H1 (cell line): ENCODE data around the gene UBXN11. TPM values are rescaled to one million over a fixed set of nuclear protein-coding genes. Genes with fewer than 3 reads are reported as not detected.

Source experiments
- CTCF ChIA-PET: fragments of 300-600 bp; sonication (Branson Sonifier 250); formaldehyde crosslinking; loops from one replicate; lab custom pipeline; 2021; ENCODE audit not compliant: partially characterized antibody; lab: Charles Lee
- POLR2A ChIA-PET: fragments of 300-600 bp; sonication (Branson Sonifier 250); formaldehyde crosslinking; loops from one replicate; lab custom pipeline; 2021; ENCODE audit warnings: inconsistent platforms; ENCODE audit not compliant: partially characterized antibody; lab: Charles Lee
- DNase-seq, 2 experiments: peaks; one replicate each; pipeline versions ENCODE4 v3.0.0 to v3.0.0-alpha.2; 2010 to 2022; ENCODE audit warnings: low spot score in 2 of 2, low read depth in 1 of 2, mixed read lengths in 1 of 2
- FAIRE-seq: peaks from 2 replicates; lab custom pipeline; 2011; peaks lifted over from hg19 to GRCh38; lab: Jason Lieb, UNC
- H2AFZ ChIP-seq: 2 replicates; pipeline ENCODE4 v1.8.1; 2012; ENCODE audit warnings: low read length, inconsistent platforms
- H2AK5ac ChIP-seq: 2 replicates; pipeline ENCODE4 v1.6.1; 2013; ENCODE audit warnings: low read depth, low read length
- H2BK120ac ChIP-seq: replicated peaks from 2 replicates; pipeline ENCODE3; 2013; ENCODE audit warnings: low read depth, low read length, inconsistent platforms
- H2BK12ac ChIP-seq: 2 replicates; pipeline ENCODE4 v1.6.1; 2013; ENCODE audit warnings: low read depth, low read length
- H2BK15ac ChIP-seq: 2 replicates; pipeline ENCODE4 v1.6.1; 2013; ENCODE audit warnings: low read length
- H2BK20ac ChIP-seq: 2 replicates; pipeline ENCODE4 v1.6.1; 2013; ENCODE audit warnings: low read length
- H2BK5ac ChIP-seq: 2 replicates; pipeline ENCODE4 v1.6.1; 2013; ENCODE audit warnings: low read depth, low read length
- H3K14ac ChIP-seq: 2 replicates; pipeline ENCODE4 v1.6.1; 2013; ENCODE audit warnings: inconsistent platforms; ENCODE audit not compliant: insufficient read length
- H3K18ac ChIP-seq: 2 replicates; pipeline ENCODE4 v1.6.1; 2013; ENCODE audit warnings: low read length; ENCODE audit errors: extremely low read depth
- H3K23ac ChIP-seq: 2 replicates; pipeline ENCODE4 v1.6.1; 2013; ENCODE audit warnings: inconsistent platforms; ENCODE audit not compliant: insufficient read length
- H3K23me2 ChIP-seq: 2 replicates; pipeline ENCODE4 v1.6.1; 2013; ENCODE audit warnings: low read depth, low read length
- H3K27ac ChIP-seq: 2 replicates; pipeline ENCODE4 v1.6.1; 2011; ENCODE audit warnings: low read depth, low read length, inconsistent platforms
- H3K27me3 ChIP-seq, 4 experiments: replicated peaks in 1 of 4; 1 replicate in 1 of 4; 2 replicates in 3 of 4; pipeline versions ENCODE4 v1.6.1 to v1.8.1; 2011 to 2013; ENCODE audit warnings: low read length in 3 of 4, mild to moderate bottlenecking in 3 of 4, inconsistent platforms in 2 of 4, mixed read lengths in 2 of 4, moderate library complexity in 1 of 4; ENCODE audit not compliant: control insufficient read depth in 3 of 4, insufficient read depth in 3 of 4; ENCODE audit errors: extremely low read depth in 1 of 4
- H3K36me3 ChIP-seq, 4 experiments: 2 replicates each; pipeline versions ENCODE4 v1.6.1 to v1.8.1; 2011 to 2013; ENCODE audit warnings: mild to moderate bottlenecking in 4 of 4, low read length in 3 of 4, moderate library complexity in 2 of 4, control low read depth in 1 of 4, inconsistent platforms in 1 of 4; ENCODE audit not compliant: insufficient read depth in 4 of 4, control insufficient read depth in 2 of 4
- H3K4ac ChIP-seq: replicated peaks from 2 replicates; pipeline ENCODE3; 2013; ENCODE audit warnings: low read length, low read depth, mixed read lengths, inconsistent platforms; ENCODE audit not compliant: insufficient read length
- H3K4me1 ChIP-seq, 4 experiments: replicated peaks in 1 of 4; 1 replicate in 1 of 4; 2 replicates in 3 of 4; pipeline versions ENCODE4 v1.6.1 to v1.8.1; 2011 to 2013; ENCODE audit warnings: low read length in 3 of 4, inconsistent platforms in 2 of 4, mixed read lengths in 1 of 4; ENCODE audit not compliant: insufficient read depth in 4 of 4, control insufficient read depth in 3 of 4
- H3K4me2 ChIP-seq, 2 experiments: 2 replicates each; pipeline versions ENCODE4 v1.6.1 to v1.8.1; 2011 to 2013; ENCODE audit warnings: low read depth in 2 of 2, low read length in 2 of 2, control low read depth in 1 of 2, inconsistent platforms in 1 of 2, mild to moderate bottlenecking in 1 of 2; ENCODE audit not compliant: insufficient read depth in 1 of 2
- H3K4me3 ChIP-seq, 4 experiments: fragments of 200-600, 300-600 bp in 1 of 4; sonication (generic), shearing (Covaris generic), sonication (Bioruptor Twin) in 1 of 4; 2 replicates each; pipeline versions ENCODE4 v1.5.1 to v1.8.1; 2011 to 2016; ENCODE audit warnings: low read length in 4 of 4, low read depth in 3 of 4, control low read depth in 2 of 4, inconsistent platforms in 2 of 4, mild to moderate bottlenecking in 2 of 4, mixed read lengths in 1 of 4, moderate library complexity in 1 of 4; ENCODE audit not compliant: insufficient read depth in 2 of 4; ENCODE audit errors: extremely low read depth in 1 of 4
- H3K56ac ChIP-seq: replicated peaks from 2 replicates; pipeline ENCODE3; 2013; ENCODE audit warnings: low read depth, mild to moderate bottlenecking, mixed read lengths, low read length, inconsistent platforms; ENCODE audit not compliant: insufficient read length
- H3K79me1 ChIP-seq: 2 replicates; pipeline ENCODE4 v1.6.1; 2013; ENCODE audit warnings: low read depth, low read length, control low read depth
- H3K79me2 ChIP-seq, 2 experiments: 2 replicates each; pipeline versions ENCODE4 v1.6.1 to v1.8.1; 2012 to 2013; ENCODE audit warnings: low read length in 2 of 2, mild to moderate bottlenecking in 2 of 2, inconsistent platforms in 1 of 2; ENCODE audit not compliant: insufficient read depth in 2 of 2, control insufficient read depth in 1 of 2
- H3K9ac ChIP-seq, 4 experiments: replicated peaks in 1 of 4; 1 replicate in 1 of 4; 2 replicates in 3 of 4; pipeline versions ENCODE4 v1.6.1 to v1.8.1; 2011 to 2013; ENCODE audit warnings: low read depth in 3 of 4, low read length in 3 of 4, control low read depth in 2 of 4, mild to moderate bottlenecking in 2 of 4, moderate library complexity in 2 of 4, inconsistent platforms in 1 of 4; ENCODE audit errors: extremely low read depth in 1 of 4
- H3K9me3 ChIP-seq, 2 experiments: 2 replicates each; pipeline versions ENCODE4 v1.6.1 to v1.8.1; 2012 to 2013; ENCODE audit warnings: mild to moderate bottlenecking in 2 of 2, moderate library complexity in 2 of 2, control low read depth in 1 of 2, inconsistent platforms in 1 of 2, low read depth in 1 of 2, low read length in 1 of 2, mixed read lengths in 1 of 2; ENCODE audit not compliant: insufficient read depth in 2 of 2
- H4K20me1 ChIP-seq, 2 experiments: replicated peaks in 1 of 2; 2 replicates each; pipeline versions ENCODE3 to v1.8.1; 2011 to 2013; ENCODE audit warnings: inconsistent platforms in 2 of 2, low read length in 2 of 2, mild to moderate bottlenecking in 1 of 2; ENCODE audit not compliant: insufficient read depth in 2 of 2, control insufficient read depth in 1 of 2
- H4K5ac ChIP-seq: 2 replicates; pipeline ENCODE4 v1.6.1; 2013; ENCODE audit warnings: low read length, low read depth, mixed read lengths, inconsistent platforms; ENCODE audit not compliant: insufficient read length
- H4K8ac ChIP-seq: 2 replicates; pipeline ENCODE4 v1.8.0; 2013; ENCODE audit warnings: mild to moderate bottlenecking, moderate library complexity, low read length, inconsistent platforms; ENCODE audit not compliant: insufficient read depth; ENCODE audit errors: extremely low read depth
- H4K91ac ChIP-seq: replicated peaks from 2 replicates; pipeline ENCODE3; 2013; ENCODE audit warnings: low read length, mixed read lengths, inconsistent platforms; ENCODE audit not compliant: insufficient read length
- ASH2L ChIP-seq: fragments of 200-600, 300-600 bp; sonication (generic); IDR thresholded peaks from one replicate; pipeline ENCODE4 v1.7.1; 2017; ENCODE audit warnings: low read length
- ATF2 ChIP-seq: IDR thresholded peaks from 2 replicates; pipeline ENCODE4 v1.6.1; 2012; ENCODE audit warnings: low read length, inconsistent platforms
- EGR1 ChIP-seq: IDR thresholded peaks from 2 replicates; pipeline ENCODE4 v1.6.1; 2011; ENCODE audit warnings: low read depth, low read length, borderline replicate concordance
- EZH2 ChIP-seq: fragments of 200-600 bp; sonication (generic); IDR thresholded peaks from 2 replicates; pipeline ENCODE4 v1.7.1; 2012; ENCODE audit warnings: low read depth, mild to moderate bottlenecking, moderate library complexity, low read length, inconsistent platforms; ENCODE audit not compliant: severe bottlenecking
- JUN ChIP-seq: IDR thresholded peaks from 2 replicates; pipeline ENCODE4 v1.6.1; 2011; ENCODE audit warnings: low read depth, mild to moderate bottlenecking, improper control_type of control experiment, low read length
- KDM1A ChIP-seq: fragments of 200-600, 300-600 bp; sonication (generic); IDR thresholded peaks from 2 replicates; pipeline ENCODE4 v1.7.1; 2016; ENCODE audit warnings: mild to moderate bottlenecking, low read length, borderline replicate concordance
- KDM4A ChIP-seq: IDR thresholded peaks from one replicate; pipeline ENCODE4 v1.7.1; 2012; ENCODE audit warnings: low read depth, mild to moderate bottlenecking, moderate library complexity, low read length, inconsistent platforms; ENCODE audit not compliant: severe bottlenecking
- POU5F1 ChIP-seq: IDR thresholded peaks from 2 replicates; pipeline ENCODE4 v1.6.1; 2011; ENCODE audit warnings: low read depth, mild to moderate bottlenecking, low read length, moderate library complexity
- RAD21 ChIP-seq, 2 experiments: IDR thresholded peaks in 1 of 2; conservative IDR thresholded peaks in 1 of 2; 2 replicates each; pipeline ENCODE4 v1.6.1; 2011; ENCODE audit warnings: low read depth in 2 of 2, low read length in 2 of 2, improper control_type of control experiment in 1 of 2, inconsistent platforms in 1 of 2, mild to moderate bottlenecking in 1 of 2, moderate library complexity in 1 of 2
- RBBP5 ChIP-seq: IDR thresholded peaks from 2 replicates; pipeline ENCODE4 v1.7.1; 2012; ENCODE audit warnings: low read depth, mild to moderate bottlenecking, inconsistent platforms, low read length, moderate library complexity, borderline replicate concordance
- ZNF274 ChIP-seq: IDR thresholded peaks from 2 replicates; pipeline ENCODE4 v1.7.0; 2012; ENCODE audit warnings: low read length, borderline replicate concordance; ENCODE audit errors: extremely low read depth
- WGBS, 2 experiments: shearing (Covaris generic) in 1 of 2; methylation state at CpG; one replicate each; pipeline versions ENCODE4 v1.1.6 to v1.1.7; 2013 to 2015; ENCODE audit warnings: low lambda C conversion rate in 2 of 2, mixed read lengths in 2 of 2, inconsistent platforms in 1 of 2, low coverage in 1 of 2, missing lambda C conversion rate in 1 of 2; ENCODE audit not compliant: insufficient replicate concordance in 2 of 2, insufficient coverage in 1 of 2, insufficient read length in 1 of 2; ENCODE audit errors: extremely low coverage in 1 of 2, missing lambda C conversion rate in 1 of 2; 5-methylcytosine and 5-hydroxymethylcytosine counted together
- polyA plus RNA-seq, 7 experiments: library from polyadenylated mRNA; depleted of rRNA in 3 of 7; stranded (reverse) in 5 of 7; unstranded in 2 of 7; fragments of >200 nt in 5 of 7; fragments of 200-250 nt in 2 of 7; gene quantifications; 1 replicate in 5 of 7; 2 replicates in 1 of 7; 4 replicates in 1 of 7; pipeline versions ENCODE4 v1.2.1 to v1.2.3, GENCODE V29; 2011 to 2013; ENCODE audit warnings: missing spikeins in 2 of 7, mixed read lengths in 2 of 7
- total RNA-seq: library from RNA; stranded (reverse); fragmentation: NEBNext Ultra II Directional; extraction: Animal tissue kit (Norgen Biotek cat#: 25700); gene quantifications from 2 replicates; pipeline ENCODE4 v1.2.1, GENCODE V29; 2021

UBXN11 gene
- total and polyA plus RNA-seq, 2 of the 8 experiments (the other 6 are each of a cell fraction or from before 2014, with no cell fraction given) = 6.3 to 10.4 TPM

GRCh38 chr1:26320896-26321295 is 14.5 kb upstream of the UBXN11 start:
- H3K23ac ChIP-seq = no peak overlapping the region
- no peak for DNase-seq
- no peak overlapping the region for H3K27ac ChIP-seq
- peaks cover 4 to 10% (median 8%) of the 10 kb centered on the region in 4 experiments for H3K4me1 ChIP-seq
- no peak overlapping the region for H3K4me3 ChIP-seq
- H3K18ac ChIP-seq = no peak overlapping the region
- peaks cover 0 to 2% of the 10 kb centered on the region in 2 experiments for H4K20me1 ChIP-seq
- H4K91ac ChIP-seq = no peak overlapping the region
- no peak overlapping the region for H2BK5ac ChIP-seq
- WGBS, 2 experiments = 72% methylated on average over 2 of the region's 2 CpGs; no CpG with 5 or more reads in 1 of the 2 experiments
- H3K79me2 ChIP-seq = no peaks in the 10 kb centered on the region
- no peak overlapping the region for H2BK15ac ChIP-seq
- CTCF ChIA-PET = interaction anchor here (1.2 to 57.0 kb wide), 14 partner anchors 18 to 218 kb away, joined by 3 to 1530 read pairs (median 6); partner anchors contain the start of genes CRYBG2, SH3BGRL3 and UBXN11
- H3K9me3 ChIP-seq = no peaks in the 10 kb centered on the region
- H2AFZ ChIP-seq = no peak overlapping the region
- no peak overlapping the region for H3K4ac ChIP-seq
- H3K4me2 ChIP-seq = no peak overlapping the region
- no peaks in the 10 kb centered on the region for H3K27me3 ChIP-seq
- H3K36me3 ChIP-seq = peaks cover 7 to 22% (median 18%) of the 10 kb centered on the region in 4 experiments; a peak in 7 of 8 replicates
- H2BK120ac ChIP-seq = no peak overlapping the region
- H3K23me2 ChIP-seq = no peaks in the 10 kb centered on the region
- no peak overlapping the region for H3K9ac ChIP-seq
- H2BK12ac ChIP-seq = no peak overlapping the region
- H2BK20ac ChIP-seq = no peak overlapping the region
- H3K14ac ChIP-seq = no peak overlapping the region
- TF ChIP-seq KDM1A (no peak), ASH2L (no peak), JUN (no peak), EGR1 (no peak), RBBP5 (no peak), EZH2 (no peak), KDM4A (no peak), ZNF274 (no peak), RAD21 (IDR thresholded peaks at IDR 0.05 in 1 of 2, conservative IDR thresholded peaks at IDR 0.05 in 1 of 2; ENCODE audit: low read depth in 2 of 2, low read length in 2 of 2) (no peak), ATF2 (no peak), POU5F1 (no peak)
- TF ChIP-seq, all 59 proteins: peak for 0
- no peak overlapping the region for H4K8ac ChIP-seq
- H3K79me1 ChIP-seq = no peaks in the 10 kb centered on the region
- H3K56ac ChIP-seq = no peak overlapping the region
- FAIRE-seq = no peak
- H4K5ac ChIP-seq = no peak overlapping the region
- no peak overlapping the region for H2AK5ac ChIP-seq
- POLR2A ChIA-PET = interaction anchor here (1.0 to 5.0 kb wide), 6 partner anchors 13 to 120 kb away, joined by 3 to 27 read pairs (median 4); partner anchors contain the start of gene SH3BGRL3
